Stromal cell of bone marrow (primary cell): ENCODE results near the gene POLD4.
"Not testable (repeated sequence)": the region's sequence is repeated elsewhere in the genome, so short reads cannot be mapped to it uniquely, and the experiment has no call there.

Experiments
- DNase-seq: peaks from one replicate; pipeline ENCODE4 v3.0.0-alpha.2; 2012; ENCODE audit warnings: low read depth

Gene POLD4

DNA sequence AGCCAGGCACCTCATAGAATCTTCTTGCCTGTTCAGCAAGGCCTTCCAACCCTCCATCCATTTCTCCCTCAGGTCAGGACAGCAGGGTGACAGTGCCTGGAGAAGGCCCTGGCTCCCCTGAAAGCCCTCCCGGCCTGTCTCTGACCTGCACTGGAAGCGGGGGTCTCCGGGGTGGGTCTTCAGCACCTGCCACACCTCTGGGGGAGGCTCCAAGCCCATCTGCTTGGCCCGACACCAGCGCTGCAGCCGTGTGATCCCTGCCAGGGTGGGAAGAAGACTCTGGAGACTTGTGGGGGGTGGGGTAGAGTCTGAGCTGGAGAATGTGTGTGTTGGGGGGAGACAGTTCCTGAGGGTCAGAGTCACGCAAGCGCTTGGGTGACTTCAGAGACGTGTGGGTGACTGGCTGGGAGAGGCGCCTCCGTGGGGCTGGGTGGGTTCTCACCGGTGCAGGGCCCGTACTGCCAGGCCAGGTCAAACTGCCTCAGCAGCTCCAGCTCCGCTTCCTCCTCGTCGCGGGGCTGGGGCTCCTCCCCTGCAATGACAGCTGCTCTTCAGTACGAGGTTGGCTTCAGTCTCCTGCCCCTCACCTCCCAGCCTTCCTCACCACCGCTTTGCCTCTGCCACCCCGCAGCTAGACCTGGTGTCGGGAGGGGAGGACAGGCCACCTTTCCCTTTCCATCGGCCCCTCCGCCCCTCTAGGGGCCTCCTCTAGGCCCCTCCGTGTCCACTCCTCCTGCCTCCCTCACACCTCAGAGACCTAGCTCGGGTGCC is 615 bp downstream of the POLD4 start:
- DNase-seq: no peak

DNA sequence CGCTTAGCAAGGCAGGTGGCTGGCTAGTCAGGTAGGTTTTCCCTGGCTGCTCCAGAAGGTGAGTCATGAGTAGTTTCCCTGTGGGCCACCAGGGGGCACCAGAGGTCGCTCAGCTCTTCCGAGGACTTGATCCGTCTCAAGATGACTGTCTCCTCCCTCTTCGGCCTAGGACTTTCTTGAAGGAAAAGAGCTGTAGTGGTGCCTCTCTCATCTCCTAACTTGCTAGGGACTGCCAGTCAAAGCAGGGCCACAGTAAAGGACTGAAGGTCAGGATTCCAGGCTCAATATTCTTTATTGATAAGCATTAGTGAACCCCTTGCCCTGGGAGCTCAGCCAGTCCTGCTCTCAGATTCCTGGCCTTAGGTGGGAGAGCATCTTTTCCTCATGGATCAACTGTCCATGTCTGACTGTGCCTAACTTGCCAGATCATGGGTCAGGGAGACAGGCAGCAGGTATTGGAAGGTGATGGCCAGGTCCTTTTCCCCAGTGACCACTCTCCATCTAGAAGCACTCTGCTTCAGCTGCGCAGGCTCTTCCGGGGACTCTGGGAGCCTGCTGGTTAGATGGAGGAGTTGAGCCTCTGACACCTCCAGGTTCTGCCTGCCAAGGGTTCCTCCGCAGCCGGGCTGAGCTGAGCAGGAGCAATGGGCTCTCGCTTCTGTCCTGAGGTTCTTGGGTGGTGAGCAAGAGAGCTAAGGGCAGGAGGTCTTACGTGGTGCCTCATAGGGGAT is 1.9 kb downstream of the POLD4 start:
- peak; percentile 60 for DNase-seq

DNA sequence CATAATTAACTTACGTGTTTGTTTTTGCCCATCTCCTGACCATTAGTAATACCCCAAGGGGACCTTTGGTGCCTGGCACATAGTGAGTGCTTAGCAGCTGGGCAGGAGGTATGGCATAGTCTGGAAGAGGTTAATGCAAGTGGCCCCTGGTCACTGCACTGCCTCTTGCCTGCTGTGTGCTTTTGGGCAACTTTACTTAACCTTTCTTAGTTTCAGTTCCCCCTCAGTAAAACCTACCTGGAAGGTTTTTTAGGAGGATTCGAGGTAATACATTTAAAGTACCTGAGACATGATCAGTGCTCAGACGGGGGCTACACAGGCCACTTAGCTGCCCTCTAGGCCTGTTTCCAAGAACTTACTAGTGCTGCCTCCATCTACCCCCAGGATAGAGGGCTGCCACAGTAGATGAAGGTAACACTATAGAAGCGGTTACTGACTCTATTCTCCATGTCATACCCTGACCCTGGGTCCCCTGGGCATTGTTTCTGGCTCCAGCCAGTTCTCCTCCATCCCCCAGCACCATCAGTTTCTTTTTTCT is 3.3 kb downstream of the POLD4 start:
- DNase-seq: no peak

DNA sequence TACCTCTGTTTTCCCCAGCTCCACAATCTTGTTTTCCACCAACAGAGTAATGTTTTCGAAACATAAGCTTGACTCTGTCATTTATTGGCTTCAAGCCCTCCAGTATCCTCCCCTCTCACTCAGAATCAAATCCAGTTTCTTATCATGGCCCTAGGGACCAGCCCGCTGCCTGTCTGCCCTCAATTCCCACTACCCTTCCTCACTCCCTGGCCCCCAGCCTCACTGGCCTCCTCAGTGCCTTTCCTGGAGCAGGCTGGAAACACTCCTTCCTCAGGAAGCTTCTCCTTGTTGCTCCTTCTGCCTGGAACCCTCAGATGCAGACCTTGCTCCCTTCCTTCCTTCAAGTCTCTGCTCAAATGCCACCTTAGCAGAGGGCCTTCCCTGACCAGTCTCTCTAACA is 3.9 kb downstream of the POLD4 start:
- no peak for DNase-seq

DNA sequence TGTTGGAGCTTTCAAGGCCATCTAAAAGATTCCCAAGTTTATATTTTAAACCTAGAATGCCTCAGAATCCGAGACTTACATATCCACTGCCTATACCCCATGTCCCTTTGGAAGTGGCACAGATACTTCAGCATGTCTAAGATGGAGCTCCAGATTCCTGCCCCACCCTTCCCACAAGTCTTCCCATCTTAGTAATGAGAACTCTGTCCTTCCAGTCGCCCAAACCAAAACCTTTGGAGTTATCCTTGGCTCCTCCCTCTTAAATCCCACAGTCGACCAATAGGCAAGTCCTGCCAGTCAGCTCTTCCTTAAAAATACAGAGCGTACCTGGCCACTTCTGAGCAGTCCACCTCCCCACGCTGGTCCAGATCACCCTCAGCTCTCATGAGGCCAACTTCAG is 4.3 kb downstream of the POLD4 start:
- DNase-seq: no peak

DNA sequence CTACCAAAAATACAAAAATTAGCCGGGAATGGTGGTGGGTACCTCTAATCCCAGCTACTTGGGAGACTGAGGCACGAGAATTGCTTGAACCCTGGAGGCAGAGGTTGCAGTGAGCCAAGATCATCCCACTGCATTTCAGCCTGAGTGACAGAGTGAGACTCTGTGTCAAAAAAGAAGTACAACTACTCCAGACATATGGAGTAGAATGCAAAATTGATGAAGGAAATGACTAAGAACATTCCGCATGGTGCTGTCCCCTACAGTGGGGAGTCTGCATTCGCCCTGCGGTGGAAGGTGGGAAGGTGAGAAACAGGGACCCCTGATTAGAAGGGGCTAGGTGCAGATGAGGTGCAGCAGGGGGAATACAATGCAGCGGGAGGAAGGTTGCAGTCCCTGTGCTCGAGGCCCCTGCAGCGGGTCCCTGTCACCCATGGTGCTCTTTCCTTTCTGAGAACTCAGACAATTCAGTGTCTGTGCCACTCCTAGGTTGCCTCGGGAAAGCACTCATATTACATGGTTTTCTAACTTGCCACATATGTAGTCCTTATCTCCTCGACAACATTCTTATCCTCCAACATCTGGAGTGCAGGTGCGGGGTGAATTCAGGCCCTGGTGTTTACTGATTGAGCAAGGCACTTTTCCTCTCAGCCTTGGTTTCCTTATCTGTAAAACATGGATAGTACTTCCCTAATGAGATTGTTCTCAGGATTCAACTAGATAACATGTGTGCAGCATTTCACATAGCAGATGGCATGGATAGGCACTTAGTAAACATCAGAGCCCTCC is 5.2 kb downstream of the POLD4 start:
- DNase-seq: no peak

DNA sequence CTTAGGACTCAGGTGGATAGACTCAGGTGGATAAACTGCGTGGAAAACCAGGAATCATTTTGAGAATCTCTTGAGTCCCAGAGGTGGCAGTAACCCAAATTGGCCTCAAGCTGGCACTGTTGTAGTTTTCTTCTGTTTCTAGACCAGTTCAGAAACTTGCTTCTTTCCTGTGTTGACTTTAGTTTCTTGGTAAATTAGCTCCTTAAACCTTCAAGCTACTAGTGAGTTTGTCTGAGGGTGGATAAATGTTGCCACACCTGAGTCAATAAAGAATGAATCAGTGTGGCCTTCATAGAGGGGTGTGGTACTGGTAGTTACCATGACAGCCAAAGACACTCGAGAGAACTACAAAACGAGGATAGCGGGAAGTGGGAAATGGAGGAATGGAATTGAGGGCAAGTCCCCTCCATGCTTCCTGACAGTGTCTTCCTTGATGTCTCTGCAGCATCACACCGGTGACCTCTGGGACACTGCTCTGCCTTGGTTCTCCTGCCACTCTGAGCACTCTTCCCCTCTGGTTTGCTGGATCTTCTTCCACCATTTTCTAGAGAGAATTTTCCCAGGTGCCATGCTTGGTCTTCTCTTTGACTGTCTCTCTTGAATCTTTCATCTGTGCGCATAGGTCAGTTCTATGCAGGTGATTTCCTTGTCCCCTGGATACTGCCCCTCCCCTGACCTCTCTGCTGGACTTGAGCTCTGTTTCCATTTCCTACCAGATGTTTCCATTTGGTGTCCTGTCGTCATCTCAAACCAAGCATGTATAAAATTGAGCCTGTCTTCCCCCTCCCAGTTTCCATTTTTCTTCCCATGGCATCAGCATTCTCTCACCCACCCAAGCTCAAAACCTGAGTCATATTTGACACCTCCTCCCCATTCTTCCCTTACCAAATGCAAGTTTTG is 7.2 kb downstream of the POLD4 start:
- DNase-seq: peak; percentile 50

DNA sequence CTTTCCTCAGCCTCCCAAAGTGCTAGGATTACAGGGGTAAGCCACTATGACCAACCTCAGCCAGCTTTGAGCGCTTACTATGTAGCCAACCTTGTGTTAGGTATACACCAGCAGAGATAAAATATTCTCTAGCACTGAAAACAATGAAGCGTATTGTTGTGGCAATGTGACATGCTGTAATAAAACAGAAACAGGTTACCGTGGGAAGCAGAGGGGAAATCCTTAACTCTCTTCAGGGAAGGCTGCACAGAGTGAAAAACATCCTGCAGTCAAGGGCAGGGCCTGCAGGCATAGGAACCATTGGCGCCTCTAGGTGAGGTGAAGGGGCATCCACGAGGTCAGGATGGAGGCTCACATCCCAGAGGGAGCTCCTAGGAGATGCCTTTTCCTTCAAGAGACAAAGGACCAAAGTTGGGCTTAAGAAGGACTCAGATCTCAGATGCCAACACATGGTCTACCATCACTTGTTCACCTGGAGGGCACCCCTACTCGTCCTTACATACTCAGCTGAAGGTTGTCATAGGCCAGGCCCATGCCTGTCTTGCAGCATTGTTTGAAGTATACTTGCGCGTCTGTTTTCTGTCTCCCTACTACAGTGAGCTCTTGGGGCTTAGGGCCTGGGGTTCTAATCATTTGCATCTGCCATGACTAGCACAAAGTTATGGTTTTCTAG is 8.0 kb downstream of the POLD4 start:
- no peak for DNase-seq

DNA sequence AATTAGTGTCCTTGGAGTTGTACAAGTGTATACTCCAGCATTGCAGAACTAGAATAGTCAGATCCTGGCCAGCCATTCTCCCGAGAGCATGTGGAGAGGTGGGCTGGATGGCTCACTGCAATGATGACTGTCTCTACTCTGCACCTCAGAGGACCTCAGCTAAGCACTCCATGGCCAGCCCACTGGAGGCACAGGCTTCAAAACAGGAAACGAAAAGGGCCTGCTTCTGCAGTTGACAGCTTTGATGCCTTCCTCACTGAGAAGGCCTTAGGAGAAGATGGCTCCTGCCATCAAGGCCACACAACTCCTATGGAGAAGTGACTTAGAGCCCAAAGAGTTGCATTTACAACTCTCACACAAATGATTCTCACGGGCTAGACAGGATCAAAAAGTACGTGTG is 9.1 kb downstream of the POLD4 start:
- no peak for DNase-seq

DNA sequence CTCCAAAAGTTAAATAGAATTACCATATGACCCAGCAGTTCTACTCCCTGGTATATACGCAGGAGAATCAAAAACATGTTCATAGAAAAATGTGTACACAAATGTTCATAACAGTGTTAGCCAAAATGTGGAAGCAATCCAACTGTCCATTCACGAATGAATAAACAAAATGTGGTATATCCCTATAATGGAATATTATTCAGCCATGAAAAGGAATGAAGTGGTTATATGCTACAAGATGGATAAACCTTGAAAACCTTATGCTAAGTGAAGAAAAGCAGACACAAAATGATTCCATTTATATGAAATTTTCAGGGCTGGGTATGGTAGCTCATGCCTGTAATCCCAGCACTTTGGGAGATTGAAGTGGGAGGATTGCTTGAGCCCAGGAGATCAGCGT is 16.1 kb downstream of the POLD4 start:
- DNase-seq: no peak

DNA sequence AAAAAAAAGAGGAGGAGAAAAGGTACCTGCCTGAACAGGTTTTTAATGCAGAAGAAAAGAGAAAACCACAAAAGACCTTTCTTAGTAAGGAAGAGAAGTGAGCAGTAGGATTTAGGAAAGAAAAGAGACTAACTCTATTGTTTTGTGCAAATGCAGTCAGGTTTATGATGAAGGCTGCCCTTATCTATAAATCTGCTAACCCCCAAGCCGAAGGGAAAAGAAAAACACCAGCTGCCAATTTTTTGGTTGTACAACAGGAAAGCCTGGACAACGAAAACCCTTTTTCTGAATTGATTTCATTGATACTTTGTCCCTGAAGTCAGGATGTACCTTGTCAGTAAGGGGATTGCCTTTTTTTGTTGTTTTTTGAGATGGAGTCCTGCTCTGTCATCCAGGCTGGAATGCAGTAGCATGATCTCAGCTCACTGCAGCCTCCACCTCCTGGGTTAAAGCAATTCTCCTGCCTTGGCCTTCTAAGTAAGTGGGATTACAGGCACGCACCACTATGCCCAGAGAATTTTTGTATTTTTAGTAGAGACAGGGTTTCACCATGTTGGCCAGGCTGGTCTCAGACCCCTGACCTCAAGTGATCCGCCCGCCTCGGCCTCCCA is 21.2 kb downstream of the POLD4 start:
- DNase-seq: no peak

DNA sequence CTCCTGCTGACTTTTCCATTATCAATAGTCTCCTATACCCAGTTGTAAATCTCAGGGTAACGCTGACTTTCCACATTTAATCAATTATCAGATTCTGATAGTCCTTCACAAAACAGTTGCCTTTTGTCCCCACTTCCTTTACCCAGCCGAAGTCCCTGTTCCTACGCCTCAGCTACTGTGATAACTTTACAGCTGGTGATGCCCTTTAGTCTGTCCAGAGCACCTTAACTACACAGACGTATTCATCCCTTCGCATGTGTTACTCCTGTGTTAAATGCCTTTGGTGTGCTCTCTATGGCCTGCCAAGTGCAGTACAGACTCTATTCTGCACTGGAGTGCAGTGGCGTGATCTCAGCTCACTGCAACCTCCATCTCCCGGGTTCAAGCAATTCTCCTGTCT is 29.8 kb downstream of the POLD4 start:
- DNase-seq: no peak

DNA sequence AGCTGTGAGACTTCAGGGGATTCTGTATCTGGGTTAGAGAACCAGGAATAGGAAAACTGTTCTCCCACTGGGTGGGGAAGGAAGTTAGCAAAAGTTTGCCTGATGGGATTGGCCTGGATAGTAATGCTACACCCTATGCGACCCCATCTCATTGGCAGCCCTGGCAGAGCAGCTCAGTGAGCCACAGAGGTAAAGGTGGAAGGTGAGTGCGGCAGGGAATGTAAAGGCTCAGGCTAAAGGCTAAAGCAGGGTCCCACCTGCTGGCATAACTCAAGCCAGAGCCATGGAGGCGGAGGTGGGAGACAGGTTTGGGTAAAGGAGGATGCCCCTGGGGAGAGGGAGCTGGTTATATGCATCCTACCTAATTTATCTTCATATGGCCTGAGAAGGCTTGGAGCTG is 31.3 kb downstream of the POLD4 start:
- DNase-seq: no peak

DNA sequence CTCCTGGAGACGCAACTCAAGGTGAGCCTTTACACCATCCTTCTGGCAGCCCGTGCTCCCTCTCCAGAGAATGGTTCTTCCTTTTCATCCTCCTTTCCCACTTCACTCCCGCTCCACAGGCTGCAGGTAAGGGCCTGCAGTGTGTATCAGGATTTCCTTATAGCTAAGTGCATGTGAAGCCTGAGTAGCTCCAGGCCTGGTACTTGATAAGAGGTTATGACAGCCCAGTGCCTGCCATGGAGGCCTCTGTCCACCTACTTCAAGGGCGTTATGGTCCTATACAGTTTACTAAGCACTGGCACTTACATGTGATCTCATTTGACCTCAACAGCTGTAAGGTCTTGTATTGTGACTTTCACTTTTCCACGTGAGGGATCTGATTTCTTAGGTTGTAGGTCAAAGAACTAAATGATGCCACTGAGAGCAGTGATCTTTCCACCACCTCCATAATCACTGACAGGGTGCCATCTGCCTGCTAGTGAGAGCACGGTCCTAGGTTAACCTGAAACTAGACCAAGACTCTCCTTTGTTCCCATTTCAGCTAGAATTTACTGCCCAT is 32.0 kb downstream of the POLD4 start:
- DNase-seq: no peak

DNA sequence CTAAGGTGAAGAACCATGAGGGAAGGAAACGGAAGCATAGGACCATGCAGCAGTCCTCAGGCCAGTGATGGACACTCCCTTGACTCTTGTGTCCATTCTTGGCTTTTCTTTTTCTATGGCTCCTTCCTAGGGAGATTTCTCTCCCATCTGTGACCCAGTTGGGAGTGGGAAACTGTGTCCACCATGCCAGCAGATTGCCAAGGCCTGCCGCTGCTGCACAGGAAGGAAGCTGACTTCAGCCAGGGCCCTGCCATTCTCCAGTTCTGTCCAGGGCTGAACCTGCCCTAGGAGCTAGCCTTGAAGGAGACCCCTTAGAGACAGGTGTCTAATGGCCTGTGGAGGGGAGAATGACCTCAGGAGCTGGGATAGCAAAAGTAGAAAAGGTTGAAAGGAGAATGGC is 32.7 kb downstream of the POLD4 start:
- no peak for DNase-seq

DNA sequence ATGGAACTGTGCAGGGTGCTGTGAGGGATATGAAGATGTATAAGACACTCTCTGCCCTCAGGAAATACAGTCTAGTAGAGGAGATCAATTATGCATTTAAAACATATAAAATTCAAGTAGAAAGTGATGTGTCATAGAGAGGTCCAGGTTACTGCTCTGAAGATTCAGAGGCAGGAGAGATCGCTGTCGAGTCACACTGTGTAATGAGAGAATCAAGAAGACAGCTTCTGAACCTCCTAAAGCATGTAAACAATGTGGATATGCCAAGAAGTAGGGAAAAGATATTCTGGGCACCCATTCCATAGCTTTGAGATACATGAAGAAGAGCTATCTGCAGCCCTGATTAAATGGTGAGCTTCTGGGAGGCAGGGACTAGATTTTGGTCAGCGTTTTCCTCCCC is 33.3 kb downstream of the POLD4 start:
- no peak for DNase-seq

DNA sequence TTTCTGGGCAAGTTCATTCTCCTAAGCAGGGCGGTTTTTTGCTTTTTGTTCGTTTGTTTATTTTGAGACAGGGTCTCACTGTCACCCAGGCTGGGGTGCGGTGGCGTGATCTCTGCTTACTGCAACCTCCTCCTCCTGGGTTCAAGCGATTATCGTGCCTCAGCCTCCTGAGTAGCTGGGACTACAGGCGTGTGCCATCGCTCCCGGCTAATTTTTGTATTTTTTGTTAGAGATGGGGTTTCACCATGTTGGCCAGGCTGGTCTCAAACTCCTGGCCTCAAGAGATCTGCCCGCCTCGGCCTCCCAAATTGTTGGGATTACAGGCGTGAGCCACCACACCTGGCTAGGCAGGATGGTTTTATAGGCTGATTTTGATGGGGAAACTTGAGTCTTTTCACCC is 34.5 kb downstream of the POLD4 start:
- not testable (repeated sequence) for DNase-seq

DNA sequence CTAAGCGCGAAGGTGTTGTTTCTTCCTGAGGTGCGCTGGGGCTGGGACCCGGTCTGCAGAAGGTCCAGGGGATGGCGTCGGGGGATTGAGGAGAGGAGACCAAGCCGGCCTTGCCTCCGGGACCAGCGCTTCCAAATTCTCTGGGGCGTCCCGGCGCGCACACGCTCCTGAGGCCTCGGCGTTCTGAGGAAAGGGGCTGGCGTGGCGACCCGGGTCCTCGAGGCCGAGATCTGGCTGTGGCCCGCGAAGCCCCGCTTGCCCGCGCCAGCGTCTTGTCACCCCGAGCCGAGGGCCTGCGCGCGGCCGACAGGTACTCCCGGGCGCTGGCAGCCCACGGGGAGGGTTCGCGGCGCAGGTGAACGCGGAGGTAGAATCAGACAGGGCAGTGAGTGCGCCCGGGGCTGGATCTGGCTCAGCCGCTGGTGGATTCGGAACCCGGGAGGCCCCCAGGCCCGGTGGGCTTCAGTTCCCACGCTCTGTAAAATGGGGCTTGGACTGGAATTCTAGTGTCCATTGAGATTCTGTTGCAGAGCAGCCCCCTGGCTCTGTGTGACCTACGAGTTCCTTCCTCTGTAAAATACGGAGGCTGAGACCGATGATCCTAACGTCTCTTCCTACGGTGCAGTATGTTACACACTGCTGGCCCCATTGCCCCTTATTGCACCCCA is 35.3 kb downstream of the POLD4 start:
- DNase-seq: no peak

DNA sequence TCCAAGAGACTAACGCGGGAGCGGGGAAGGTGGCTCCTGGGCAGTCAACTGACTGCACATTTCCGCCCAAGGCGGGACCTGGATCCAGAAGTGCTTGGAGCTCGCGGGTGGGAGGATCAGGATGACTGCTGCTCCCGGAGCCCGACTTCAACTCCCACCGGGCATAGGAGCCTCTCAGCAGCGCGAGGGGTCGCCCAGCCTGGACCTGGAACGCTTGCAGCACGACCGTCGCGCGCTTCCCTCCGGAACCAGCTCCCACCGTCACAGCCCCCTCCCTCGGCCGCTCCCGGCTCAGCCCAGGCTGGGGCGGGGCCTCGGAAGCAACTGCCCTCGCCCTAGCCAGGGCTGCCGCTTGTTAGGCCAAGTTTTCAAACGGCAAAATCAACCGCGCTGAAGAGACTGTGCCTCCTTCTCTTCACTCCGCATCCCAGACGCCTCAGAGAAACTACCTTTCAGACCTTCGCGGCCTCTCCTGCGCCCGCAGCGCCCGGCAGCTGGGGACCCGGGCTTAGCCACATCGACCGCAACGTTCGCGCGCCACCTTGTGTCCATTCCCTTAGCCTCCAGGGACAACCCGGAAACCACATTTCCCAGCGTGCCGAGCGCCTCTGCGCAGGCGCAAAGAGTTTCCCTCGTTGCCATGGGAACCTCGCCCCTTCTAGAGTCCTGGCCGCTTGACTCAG is 36.0 kb downstream of the POLD4 start:
- DNase-seq: peak; percentile 86
